T-helper 2 cell (primary cell): ENCODE measurements around the gene MPPED2.

ENCODE experiments used
- DNase-seq, 5 experiments: peaks; one replicate each; pipeline versions ENCODE4 v3.0.0 to v3.0.0-alpha.2; 2012 to 2022

Gene MPPED2

DNA sequence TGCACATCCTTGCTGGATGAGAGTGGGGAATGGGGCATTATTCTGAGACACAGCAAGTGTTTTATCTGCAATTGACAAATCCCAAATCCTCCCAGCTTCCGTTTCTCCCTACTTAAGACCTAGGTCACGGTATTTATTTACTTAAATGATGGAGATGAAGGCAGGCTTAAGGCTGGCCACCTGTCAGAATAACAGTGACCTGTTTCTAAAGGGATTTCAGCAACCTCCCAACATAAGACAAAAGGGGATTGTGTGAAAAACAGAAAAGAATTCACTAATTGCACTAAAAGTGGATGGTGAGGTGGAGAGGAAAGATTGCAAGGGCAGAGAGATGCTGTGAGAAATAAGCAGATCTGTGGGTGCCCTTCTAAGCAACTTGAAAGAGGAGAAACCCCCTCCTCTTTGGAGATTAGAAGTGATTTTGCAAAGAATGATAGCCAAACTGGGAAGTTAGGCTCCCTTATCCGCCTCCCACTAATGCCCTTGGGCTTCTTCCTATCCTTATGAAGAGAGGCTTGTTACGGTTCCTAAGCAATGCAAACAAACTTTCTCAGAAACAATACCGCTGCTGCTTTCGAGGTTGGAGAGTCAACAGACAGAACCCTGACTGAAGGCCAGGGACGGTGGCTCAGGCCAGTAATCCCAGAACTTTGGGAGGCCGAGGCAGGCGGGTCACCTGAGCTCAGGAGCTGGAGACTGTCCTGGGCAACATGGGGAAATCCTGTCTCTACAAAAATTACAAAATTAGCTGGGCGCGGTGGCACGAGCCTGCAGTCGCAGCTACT is 179.0 kb downstream of the MPPED2 start:
- no peak for DNase-seq

DNA sequence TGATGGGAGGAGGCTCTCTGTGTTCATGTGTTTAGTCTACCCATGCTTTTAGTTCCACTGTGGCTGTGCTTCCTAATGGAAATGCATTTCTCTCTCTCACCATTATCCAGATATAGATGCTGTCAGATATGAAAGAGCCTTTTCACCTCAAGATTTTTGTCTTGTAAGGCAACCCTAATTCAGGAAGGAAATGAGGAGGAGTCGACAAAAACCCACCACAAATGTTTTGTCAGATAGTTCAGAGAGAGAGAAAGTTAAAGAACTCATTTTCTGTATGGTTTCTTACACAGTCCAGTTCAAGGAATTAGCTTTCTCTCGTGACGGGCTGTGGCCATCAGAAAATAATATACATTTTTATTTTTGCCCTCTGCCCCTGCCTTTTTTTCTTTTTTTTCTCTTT is 180.8 kb downstream of the MPPED2 start:
- no peak for DNase-seq

DNA sequence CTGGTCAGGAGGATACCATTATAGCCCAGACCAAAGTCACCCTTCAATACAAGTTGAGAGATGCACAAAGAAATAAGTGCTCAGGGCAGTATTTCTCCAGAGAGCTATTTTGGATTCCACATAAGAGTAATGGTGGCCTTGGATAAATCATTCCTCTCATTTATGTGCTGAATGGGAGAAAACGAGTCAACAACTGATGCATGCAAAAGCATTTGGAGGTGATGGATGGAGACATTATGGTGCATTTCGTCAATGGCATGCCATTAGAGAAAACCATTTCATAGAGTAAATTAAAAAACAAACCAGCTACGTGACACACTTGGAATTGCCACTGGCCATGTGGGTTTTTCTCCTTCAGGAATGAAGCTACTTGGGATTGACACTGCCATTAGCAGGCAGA is 182.0 kb downstream of the MPPED2 start:
- DNase-seq, result no peak

DNA sequence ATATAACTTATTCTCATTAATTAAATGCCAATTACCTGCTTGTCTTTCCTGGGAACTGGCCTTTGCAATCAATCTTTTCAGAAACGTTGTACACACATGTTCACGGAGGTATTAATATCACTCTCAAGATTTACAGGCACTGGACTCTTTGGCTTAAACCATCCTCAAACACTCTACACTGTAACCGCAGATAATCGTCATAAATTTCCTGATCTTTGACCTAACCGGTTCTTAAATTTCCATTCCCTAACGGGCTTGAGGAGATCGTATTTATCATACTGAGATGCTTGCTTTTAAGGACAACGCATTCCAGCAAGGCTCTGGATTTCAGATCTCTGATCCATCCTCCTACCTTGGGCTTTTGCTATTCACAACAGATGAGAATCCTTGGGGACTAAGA is 190.4 kb downstream of the MPPED2 start:
- no peak for DNase-seq

DNA sequence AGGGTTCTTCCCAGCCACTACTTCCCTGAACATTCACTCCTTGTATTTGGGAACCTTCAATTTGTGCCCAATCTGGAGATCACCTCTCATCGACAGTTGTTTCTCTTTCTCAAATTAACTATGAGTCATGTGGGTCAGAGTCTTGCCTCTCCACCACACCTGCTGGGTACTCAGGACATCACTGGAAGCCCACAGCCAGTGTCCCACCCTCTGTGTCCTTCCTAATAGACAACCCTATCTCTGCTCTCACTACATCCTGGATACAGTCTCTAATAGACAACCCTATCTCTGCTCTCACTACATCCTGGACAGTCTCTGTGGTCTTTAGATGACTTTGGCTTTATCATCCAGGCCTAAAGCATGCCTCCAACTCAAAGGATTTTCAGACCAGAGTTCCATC is 193.1 kb downstream of the MPPED2 start:
- no peak for DNase-seq

DNA sequence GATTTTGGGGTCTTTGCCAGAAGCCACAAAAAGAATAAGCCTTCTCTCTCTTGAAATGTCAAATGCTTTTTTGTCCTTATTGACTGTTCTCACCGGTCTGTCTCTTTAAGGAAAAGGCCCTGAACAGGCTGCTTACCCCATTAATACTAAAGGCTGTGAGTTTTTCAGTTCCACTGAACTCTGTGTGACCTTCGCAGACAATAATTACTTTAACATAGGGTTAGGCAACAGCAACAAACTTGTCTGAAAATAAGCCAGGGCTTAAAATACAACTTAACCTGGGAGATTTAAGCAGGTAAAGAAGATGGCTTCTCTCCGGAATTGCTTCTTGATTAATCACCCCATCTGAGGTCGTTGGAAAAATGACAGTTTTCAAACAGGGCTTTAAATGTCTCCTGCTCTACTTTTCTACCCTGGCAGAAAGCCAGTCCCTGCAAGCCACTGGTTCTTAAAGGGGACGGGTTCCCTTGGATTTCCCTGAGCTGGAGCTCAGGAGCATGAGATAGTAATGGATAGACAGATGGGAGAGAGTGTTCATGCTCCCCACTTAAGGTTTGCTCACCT is 193.8 kb downstream of the MPPED2 start:
- no peak for DNase-seq

DNA sequence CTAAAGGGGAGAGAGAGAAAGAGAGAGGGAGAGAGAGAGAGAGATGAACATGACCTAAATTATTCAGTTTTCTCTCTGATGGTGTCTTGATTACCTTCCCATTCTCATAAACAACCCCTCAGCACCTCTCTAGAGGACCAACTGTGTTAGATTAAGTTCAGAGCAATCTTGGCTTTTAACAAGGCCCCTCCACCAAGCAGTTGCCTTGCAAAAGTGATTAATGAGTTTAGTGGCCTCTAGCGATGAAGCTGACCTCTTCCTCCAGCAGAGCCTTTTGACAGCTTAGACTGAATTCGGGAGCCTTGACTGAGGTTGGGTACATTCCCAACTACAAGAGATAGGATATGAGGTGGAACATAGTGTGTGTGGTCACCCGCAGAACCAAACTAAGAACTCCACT is 197.2 kb downstream of the MPPED2 start:
- no peak for DNase-seq

DNA sequence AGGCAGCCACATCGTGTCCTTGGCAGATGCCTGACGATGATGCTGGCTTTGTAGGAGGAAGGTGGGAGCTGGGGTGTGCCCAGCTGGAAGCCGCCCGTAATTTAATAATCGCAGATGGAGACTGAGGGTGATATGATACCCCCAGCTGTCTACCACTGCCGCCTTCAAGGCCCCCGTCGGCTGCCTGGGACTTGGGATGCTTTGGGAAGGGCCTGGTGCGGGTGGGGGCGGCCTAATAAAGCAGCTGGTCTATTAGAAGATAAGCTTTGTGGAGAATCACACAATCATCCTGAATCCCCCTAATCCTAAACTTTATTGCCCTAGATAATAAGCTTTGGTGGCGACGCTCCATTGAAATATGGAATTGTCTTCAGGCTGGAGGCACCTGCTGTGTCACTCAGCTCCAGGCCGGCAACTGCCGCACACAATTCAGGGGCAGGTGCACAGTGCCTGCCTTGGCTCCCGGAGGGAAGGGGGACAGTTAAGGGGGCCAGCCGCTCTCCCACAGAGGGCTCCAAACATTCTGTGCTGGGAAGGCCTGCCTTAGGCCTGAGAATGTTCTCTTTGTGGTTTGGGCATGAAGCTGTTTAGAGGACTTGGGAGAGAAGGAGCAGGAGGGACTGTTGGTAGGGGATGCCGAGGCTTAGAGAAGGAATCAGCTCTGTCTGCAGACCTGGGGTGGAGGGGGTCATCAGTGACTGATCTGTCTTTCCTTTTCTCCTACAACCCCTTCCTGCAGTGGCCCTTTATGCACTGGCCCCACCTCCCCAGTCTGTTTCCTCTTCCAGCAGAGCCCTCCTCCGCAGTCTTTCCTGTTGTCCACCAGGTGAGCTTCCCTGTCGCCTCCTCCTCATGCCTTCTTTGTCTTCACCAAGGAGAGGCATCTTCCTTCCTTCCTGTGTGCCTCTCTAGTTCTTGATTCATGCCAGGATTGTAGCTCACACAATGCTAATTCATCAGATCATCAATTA is 198.0 kb downstream of the MPPED2 start:
- DNase-seq, result no peak

DNA sequence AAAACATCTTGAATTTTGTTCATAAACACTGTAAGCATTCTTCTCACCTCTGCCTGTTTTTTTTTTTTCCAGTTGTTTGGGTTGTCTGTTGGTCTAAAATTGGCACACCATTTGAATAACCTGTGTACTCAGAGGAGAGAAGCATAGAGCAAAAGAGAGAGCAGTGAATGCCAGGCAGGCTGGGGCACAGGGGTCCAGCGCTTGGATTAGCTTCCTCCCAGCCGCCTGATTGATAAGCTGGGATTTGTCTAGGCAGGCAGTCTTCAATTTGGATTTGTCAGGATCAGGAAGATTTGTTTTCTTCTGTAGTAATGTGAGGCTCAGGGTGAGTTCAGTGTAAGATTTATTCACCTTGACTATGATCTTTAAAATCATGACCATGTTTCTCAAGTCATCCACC is 204.3 kb downstream of the MPPED2 start:
- no peak for DNase-seq

DNA sequence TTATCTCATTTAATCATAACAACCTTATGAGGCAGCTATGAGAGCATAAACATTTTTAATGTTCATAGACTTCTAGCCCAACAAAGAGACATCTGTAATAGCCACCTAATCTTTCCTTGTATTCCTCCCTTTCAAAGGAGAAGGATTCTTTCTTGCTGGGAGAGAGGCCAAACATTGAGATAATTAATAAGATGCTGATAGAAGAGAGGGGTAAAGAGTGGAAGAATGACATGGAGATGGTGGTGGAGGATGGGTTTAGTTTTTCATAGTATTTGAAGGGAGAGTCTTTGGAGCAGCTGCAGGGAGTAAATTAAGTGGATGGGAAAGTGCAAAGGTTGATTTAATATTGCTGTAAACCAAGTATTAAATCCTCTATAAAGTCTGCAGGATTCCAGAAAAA is 205.3 kb downstream of the MPPED2 start:
- DNase-seq, result no peak

DNA sequence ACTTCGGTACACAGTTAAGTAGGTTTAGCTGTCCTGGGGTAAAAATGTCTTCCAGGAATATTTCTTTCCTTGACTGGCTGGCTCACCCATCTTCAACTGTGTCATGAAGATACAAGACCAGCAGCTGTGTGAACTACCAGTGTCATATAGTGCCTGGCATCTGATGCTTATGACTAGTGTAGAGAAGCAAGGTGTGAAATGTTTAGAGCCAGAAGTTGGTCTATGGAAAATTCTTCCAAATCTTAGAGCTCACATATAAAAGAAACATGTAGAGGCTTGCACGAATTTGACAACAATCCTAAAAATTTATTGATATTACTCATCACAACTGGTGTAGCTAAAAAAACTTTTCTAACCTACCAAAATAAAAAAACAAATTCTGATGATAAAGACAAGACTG is 208.8 kb downstream of the MPPED2 start:
- no peak for DNase-seq

DNA sequence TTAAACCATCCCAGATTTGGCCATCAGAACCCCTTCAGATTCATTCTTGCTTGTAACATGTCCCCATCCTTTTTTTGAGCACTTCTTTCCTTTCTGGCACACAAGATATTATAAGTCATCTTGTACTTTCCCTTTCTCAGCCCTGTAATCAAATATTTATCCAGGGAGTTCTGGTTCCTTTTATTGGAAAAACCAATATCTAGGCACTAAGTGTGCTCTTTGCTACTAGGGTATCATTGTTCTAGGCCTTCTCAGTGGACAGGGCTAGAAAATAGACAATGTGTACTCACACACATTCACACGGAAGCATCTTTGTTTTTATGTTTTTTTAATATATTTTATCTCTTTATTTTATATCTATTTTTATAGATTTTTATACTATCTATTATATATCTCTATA is 216.0 kb downstream of the MPPED2 start:
- no peak for DNase-seq

DNA sequence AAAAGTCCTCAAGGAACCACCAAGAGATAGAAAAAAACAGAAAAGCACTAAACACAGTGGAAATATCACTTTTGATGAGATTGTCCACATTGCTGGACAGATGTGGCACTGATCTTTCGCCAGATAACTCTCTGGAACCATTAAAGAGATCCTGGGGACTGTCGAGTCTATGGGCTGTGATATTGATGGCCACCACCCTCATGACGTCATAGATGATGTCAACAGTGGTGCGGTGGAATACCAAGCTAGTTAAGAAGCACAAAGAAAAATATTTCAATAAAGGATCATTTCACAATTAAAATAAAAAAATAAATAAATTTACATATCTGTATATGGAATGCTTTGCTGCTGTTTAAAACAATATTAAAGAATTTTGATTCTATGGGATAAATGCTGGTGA is 217.8 kb downstream of the MPPED2 start:
- no peak for DNase-seq

DNA sequence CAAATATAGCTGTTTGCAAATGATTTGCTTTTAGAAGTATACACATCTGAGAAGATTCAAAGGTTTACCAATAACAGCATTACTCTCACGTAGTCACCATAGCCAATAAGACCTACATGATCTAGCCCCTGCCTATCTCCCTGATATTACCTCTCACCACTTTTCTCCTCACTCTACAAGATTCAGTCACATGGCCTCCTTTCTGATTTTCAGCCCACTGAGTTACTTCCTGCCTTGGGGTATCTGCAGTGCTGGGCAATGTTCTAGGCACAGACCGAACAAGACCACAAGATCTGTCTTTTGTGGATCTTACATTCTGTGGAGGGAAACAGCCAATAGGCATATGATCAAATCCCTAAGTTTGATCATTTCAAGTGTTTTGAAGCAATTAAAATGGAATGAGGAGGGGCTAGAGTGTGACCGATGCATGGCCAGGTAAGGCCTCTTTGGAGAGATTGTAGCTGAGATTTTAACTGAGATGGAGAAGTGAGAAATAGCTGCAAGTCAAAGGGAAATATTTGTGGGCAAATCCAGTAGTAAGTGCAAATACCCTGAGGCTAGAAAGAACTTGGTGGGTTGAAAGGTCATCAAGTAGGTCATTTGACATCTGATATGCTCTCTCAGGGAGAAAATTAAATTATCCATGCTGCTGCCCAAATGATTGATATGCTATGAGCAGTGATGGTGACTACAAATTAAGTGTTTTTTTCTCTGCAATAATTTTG is 220.2 kb downstream of the MPPED2 start:
- DNase-seq, result no peak

DNA sequence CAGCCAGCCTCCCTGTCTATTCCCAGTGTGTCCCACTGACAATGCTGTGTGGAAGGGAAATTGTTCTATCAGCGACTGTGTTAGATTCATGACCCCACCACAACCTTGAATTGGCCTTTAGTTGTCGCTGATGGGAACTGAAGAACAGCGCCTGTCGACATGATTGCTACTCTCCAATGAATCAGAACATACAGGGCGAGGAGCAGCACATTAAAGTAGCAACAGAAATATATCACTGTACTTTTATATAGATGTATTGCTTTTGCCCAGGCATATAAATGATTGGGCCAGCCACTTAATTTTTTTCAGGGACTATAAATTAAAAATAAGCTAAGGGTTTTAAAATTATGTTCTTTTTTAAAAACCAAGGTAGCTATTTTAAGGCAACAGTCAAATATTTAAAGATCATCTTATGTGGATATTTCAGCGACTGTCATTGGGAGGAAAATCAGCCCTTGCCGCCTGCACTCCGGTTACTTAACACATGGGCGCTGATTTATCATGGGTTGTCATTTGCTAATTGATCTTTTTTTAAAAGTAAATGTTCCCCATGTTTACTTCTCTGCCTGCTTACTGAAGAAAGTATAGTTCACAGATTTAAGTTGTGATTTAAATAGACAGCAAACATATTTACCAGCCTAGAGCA is 221.2 kb downstream of the MPPED2 start:
- no peak for DNase-seq

DNA sequence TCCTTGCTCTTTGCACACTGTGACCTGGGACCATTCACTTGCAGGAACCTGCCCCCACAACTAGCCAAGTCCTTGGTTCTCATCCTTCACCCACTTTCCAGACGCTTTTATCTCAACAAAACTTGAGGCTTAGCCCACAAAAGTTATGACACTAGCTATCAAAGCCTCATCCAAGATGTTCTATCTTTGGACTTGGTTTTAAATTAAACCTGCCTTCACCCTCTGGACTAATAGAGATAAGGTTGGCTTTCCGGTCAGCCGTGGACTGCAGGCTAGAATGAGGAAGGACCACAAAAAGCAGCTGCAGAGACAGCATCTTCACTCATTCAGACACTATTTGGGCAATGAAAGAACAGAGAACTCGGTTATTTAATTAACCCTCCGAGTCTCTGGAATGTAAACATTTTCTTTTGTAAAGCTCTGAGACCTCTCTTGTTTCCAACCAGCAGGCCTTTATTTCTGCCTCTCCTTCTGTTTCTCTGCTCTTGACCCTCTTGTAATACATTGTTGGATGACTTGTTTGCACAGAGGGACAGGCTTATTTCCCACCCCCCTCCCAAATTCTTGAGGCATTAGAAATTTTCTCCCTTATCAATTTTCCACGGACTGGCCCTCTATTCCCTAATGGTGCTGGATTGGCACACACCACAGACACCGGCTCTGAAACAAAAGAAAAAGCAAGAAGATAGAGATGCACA is 221.9 kb downstream of the MPPED2 start:
- no peak for DNase-seq

DNA sequence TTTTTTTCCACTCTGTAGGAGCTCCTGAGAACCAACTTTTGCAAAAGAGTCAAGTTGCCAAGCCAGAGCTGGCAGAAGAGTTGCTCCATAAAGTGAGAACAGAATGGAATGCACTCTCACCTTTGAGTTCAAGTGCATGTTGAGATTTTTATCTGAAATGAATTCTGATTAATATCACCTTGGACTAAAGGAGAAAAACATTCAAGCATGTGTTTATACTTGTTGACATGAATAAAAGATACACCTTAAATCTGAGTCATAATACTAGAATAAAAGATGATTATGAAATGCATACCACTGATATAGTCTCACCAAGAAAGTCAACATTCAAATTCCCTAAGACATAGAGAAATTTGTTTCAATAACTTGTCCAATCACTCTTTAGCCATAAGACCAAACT is 225.4 kb downstream of the MPPED2 start:
- DNase-seq, result no peak
